Activated T-helper 1 cell treated with anti-CD3 and anti-CD28 coated beads, Interleukin-12 subunit alpha, Interleukin-12 subunit beta, Interleukin-2, Interleukin-4 antibody, amounts not matched to agents 30 ng/mL and 10 ng/mL and 1 ng/mL, durations not matched to agents 14 hours and 24 hours and 36 hours (primary cell): ENCODE data around the gene WNT7A. TPM values are rescaled to one million over a fixed set of nuclear protein-coding genes. Genes with fewer than 3 reads are reported as not detected.

Experiments
- DNase-seq: peaks from one replicate; pipeline ENCODE4 v3.0.0; 2021; ENCODE audit warnings: low spot score
- H3K27ac Mint-ChIP-seq: one replicate; pipeline ENCODE4 v1.8.0; 2021; ENCODE audit warnings: mild to moderate bottlenecking, mixed read lengths
- H3K27me3 Mint-ChIP-seq: one replicate; pipeline ENCODE4 v1.8.0; 2022; ENCODE audit warnings: mild to moderate bottlenecking, moderate library complexity, mixed read lengths; ENCODE audit not compliant: insufficient read depth
- H3K36me3 Mint-ChIP-seq: one replicate; pipeline ENCODE4 v1.8.0; 2021; ENCODE audit warnings: low read depth, mixed read lengths
- H3K4me1 Mint-ChIP-seq: one replicate; pipeline ENCODE4 v1.8.0; 2021; ENCODE audit warnings: low read depth, mixed read lengths
- H3K4me3 Mint-ChIP-seq: one replicate; pipeline ENCODE4 v1.8.0; 2021; ENCODE audit warnings: mild to moderate bottlenecking, moderate library complexity, mixed read lengths
- H3K9me3 Mint-ChIP-seq: one replicate; pipeline ENCODE4 v1.8.0; 2021; ENCODE audit warnings: mixed read lengths
- intact Hi-C: fragments of 100-400 bp; cut with micrococcal nuclease; formaldehyde crosslinking; loops from one replicate; pipeline ENCODE4 v1.15.1; 2024
- total RNA-seq: library from RNA; stranded (reverse); gene quantifications from 2 replicates; pipeline ENCODE4 v1.2.3, GENCODE V29; 2022

The WNT7A gene
- total RNA-seq, 1 donor from 2014 or later = not detected

- no peaks in the 10 kb centered on the region for H3K4me1 Mint-ChIP-seq
- H3K27ac Mint-ChIP-seq = no peak overlapping the region
- intact Hi-C loops = no loop called here
- no peak for DNase-seq
- no peaks in the 10 kb centered on the region for H3K36me3 Mint-ChIP-seq
- H3K4me3 Mint-ChIP-seq = no peak overlapping the region
- no peaks in the 10 kb centered on the region for H3K9me3 Mint-ChIP-seq
- peaks cover 53% of the 10 kb centered on the region for H3K27me3 Mint-ChIP-seq
Observed at GRCh38 chr3:13881536-13882410, 1.9 kb upstream of the WNT7A start.

- intact Hi-C loops = loop anchor here (1.0 kb wide), 1 partner anchor 223 kb away; no protein-coding TSS in a partner anchor
- Mint-ChIP-seq H3K4me1 (no peaks in the 10 kb centered on the region), H3K4me3 (no peak overlapping the region), H3K27me3 (peaks cover 62% of the 10 kb centered on the region), H3K9me3 (no peaks in the 10 kb centered on the region), H3K36me3 (no peaks in the 10 kb centered on the region), H3K27ac (no peak overlapping the region)
- no peak for DNase-seq
Observed at GRCh38 chr3:13880811-13881156, 913 bp upstream of the WNT7A start.

GRCh38 chr3:13879102-13879945 lies 547 bp downstream of the WNT7A start:
- Mint-ChIP-seq H3K4me3 (no peak overlapping the region), H3K27ac (no peak overlapping the region), H3K36me3 (no peaks in the 10 kb centered on the region), H3K9me3 (no peaks in the 10 kb centered on the region), H3K4me1 (no peaks in the 10 kb centered on the region), H3K27me3 (peaks cover 64% of the 10 kb centered on the region)
- DNase-seq = no peak
- intact Hi-C loops = loop anchor here (2.0 kb wide), 1 partner anchor 383 kb away; no protein-coding TSS in a partner anchor

GRCh38 chr3:13878281-13879101 lies 1.4 kb downstream of the WNT7A start:
- H3K36me3 Mint-ChIP-seq = no peaks in the 10 kb centered on the region
- peaks cover 56% of the 10 kb centered on the region for H3K27me3 Mint-ChIP-seq
- no peak for DNase-seq
- no peaks in the 10 kb centered on the region for H3K9me3 Mint-ChIP-seq
- no peak overlapping the region for H3K27ac Mint-ChIP-seq
- H3K4me1 Mint-ChIP-seq = no peaks in the 10 kb centered on the region
- intact Hi-C loops = loop anchor here (2.0 kb wide), 1 partner anchor 382 kb away; no protein-coding TSS in a partner anchor
- H3K4me3 Mint-ChIP-seq = no peak overlapping the region

GRCh38 chr3:13877911-13878280 lies 2.0 kb downstream of the WNT7A start:
- Mint-ChIP-seq H3K36me3 (no peaks in the 10 kb centered on the region), H3K4me1 (no peaks in the 10 kb centered on the region), H3K27ac (no peak overlapping the region), H3K27me3 (peaks cover 52% of the 10 kb centered on the region), H3K9me3 (no peaks in the 10 kb centered on the region), H3K4me3 (no peak overlapping the region)
- intact Hi-C loops = loop anchor here (2.0 kb wide), 1 partner anchor 381 kb away; no protein-coding TSS in a partner anchor
- DNase-seq = no peak

GRCh38 chr3:13876451-13877100 lies 3.3 kb downstream of the WNT7A start:
- Mint-ChIP-seq H3K9me3 (no peaks in the 10 kb centered on the region), H3K27me3 (peaks cover 43% of the 10 kb centered on the region), H3K4me3 (no peak overlapping the region), H3K27ac (no peak overlapping the region), H3K4me1 (no peaks in the 10 kb centered on the region), H3K36me3 (no peaks in the 10 kb centered on the region)
- no peak for DNase-seq
- intact Hi-C loops = no loop called here

- no peaks in the 10 kb centered on the region for H3K4me1 Mint-ChIP-seq
- DNase-seq = no peak
- intact Hi-C loops = no loop called here
- H3K9me3 Mint-ChIP-seq = no peaks in the 10 kb centered on the region
- H3K27ac Mint-ChIP-seq = no peak overlapping the region
- H3K4me3 Mint-ChIP-seq = no peak overlapping the region
- peaks cover 41% of the 10 kb centered on the region for H3K27me3 Mint-ChIP-seq
- no peaks in the 10 kb centered on the region for H3K36me3 Mint-ChIP-seq
Observed at GRCh38 chr3:13874891-13875290, 5.0 kb downstream of the WNT7A start.

GRCh38 chr3:13873818-13874217 lies 6.1 kb downstream of the WNT7A start:
- H3K36me3 Mint-ChIP-seq = no peaks in the 10 kb centered on the region
- no peaks in the 10 kb centered on the region for H3K4me1 Mint-ChIP-seq
- H3K4me3 Mint-ChIP-seq = no peak overlapping the region
- DNase-seq = no peak
- H3K9me3 Mint-ChIP-seq = no peaks in the 10 kb centered on the region
- H3K27ac Mint-ChIP-seq = no peak overlapping the region
- H3K27me3 Mint-ChIP-seq = peaks cover 37% of the 10 kb centered on the region
- intact Hi-C loops = no loop called here

- Mint-ChIP-seq H3K4me1 (peaks cover 9% of the 10 kb centered on the region), H3K4me3 (no peak overlapping the region), H3K36me3 (no peaks in the 10 kb centered on the region), H3K27me3 (peaks cover 27% of the 10 kb centered on the region), H3K9me3 (no peaks in the 10 kb centered on the region), H3K27ac (no peak overlapping the region)
- DNase-seq = no peak
- intact Hi-C loops = no loop called here
Observed at GRCh38 chr3:13872451-13872850, 7.4 kb downstream of the WNT7A start.

GRCh38 chr3:13871791-13872190 lies 8.1 kb downstream of the WNT7A start:
- Mint-ChIP-seq H3K27me3 (peaks cover 20% of the 10 kb centered on the region), H3K4me3 (no peak overlapping the region), H3K4me1 (peaks cover 16% of the 10 kb centered on the region), H3K9me3 (no peaks in the 10 kb centered on the region), H3K27ac (no peak overlapping the region), H3K36me3 (no peaks in the 10 kb centered on the region)
- intact Hi-C loops = no loop called here
- DNase-seq = no peak

- Mint-ChIP-seq H3K4me3 (no peak overlapping the region), H3K36me3 (peaks cover 2% of the 10 kb centered on the region), H3K9me3 (no peaks in the 10 kb centered on the region), H3K4me1 (peaks cover 24% of the 10 kb centered on the region), H3K27ac (no peak overlapping the region), H3K27me3 (peaks cover 12% of the 10 kb centered on the region)
- intact Hi-C loops = no loop called here
- DNase-seq = no peak
Observed at GRCh38 chr3:13870902-13871301, 9.0 kb downstream of the WNT7A start.

GRCh38 chr3:13869761-13870343 lies 10.0 kb downstream of the WNT7A start:
- Mint-ChIP-seq H3K27ac (no peak overlapping the region), H3K9me3 (no peaks in the 10 kb centered on the region), H3K4me3 (no peak overlapping the region), H3K27me3 (peaks cover 3% of the 10 kb centered on the region), H3K4me1 (peaks cover 35% of the 10 kb centered on the region), H3K36me3 (peaks cover 2% of the 10 kb centered on the region)
- intact Hi-C loops = no loop called here
- no peak for DNase-seq
